OCI-M2 (cell line): ENCODE measurements around the gene PFKL.
"Not testable (repeated sequence)": the region's sequence is repeated elsewhere in the genome, so short reads cannot be mapped to it uniquely, and the experiment has no call there.

Experiments
- DNase-seq: peaks from one replicate; lab custom pipeline; 2025; ENCODE audit not compliant: unreplicated experiment; lab: John Stamatoyannopoulos, UW

Gene PFKL

GRCh38 chr21:44275041-44275440 is 24.8 kb upstream of the PFKL start:
- no peak for DNase-seq

- DNase-seq, result no peak
Observed at GRCh38 chr21:44279354-44280260, 20.2 kb upstream of the PFKL start.

- no peak for DNase-seq
Observed at GRCh38 chr21:44281801-44282200, 18.1 kb upstream of the PFKL start.

- no peak for DNase-seq
Observed at GRCh38 chr21:44282370-44282769, 17.5 kb upstream of the PFKL start.

- not testable (repeated sequence) for DNase-seq
Observed at GRCh38 chr21:44283211-44283785, 16.6 kb upstream of the PFKL start.

- no peak for DNase-seq
Observed at GRCh38 chr21:44283948-44284347, 15.9 kb upstream of the PFKL start.

GRCh38 chr21:44285138-44285992 is 14.5 kb upstream of the PFKL start, which contains the start of gene AIRE:
TSS of gene AIRE (plus strand) at chr21:44285876. CDS start at chr21:44286007, 131 bp downstream.
- DNase-seq, result no peak

- DNase-seq, result no peak
Observed at GRCh38 chr21:44286086-44286715, 13.7 kb upstream of the PFKL start.

- DNase-seq, result no peak
Observed at GRCh38 chr21:44286716-44287632, 12.9 kb upstream of the PFKL start.

- no peak for DNase-seq
Observed at GRCh38 chr21:44288251-44289110, 11.4 kb upstream of the PFKL start.

GRCh38 chr21:44289381-44290010 is 10.4 kb upstream of the PFKL start:
- no peak for DNase-seq

- no peak for DNase-seq
Observed at GRCh38 chr21:44290327-44291077, 9.4 kb upstream of the PFKL start.

GRCh38 chr21:44291078-44291935 is 8.5 kb upstream of the PFKL start:
- DNase-seq, result no peak

- DNase-seq, result no peak
Observed at GRCh38 chr21:44291936-44292811, 7.7 kb upstream of the PFKL start.

GRCh38 chr21:44292812-44293195 is 7.0 kb upstream of the PFKL start:
- DNase-seq, result no peak
